ENCODE results near the gene WDR70. TPM values are rescaled to one million over a fixed set of nuclear protein-coding genes. Genes with fewer than 3 reads are reported as not detected.
"Not testable (repeated sequence)": the region's sequence is repeated elsewhere in the genome, so short reads cannot be mapped to it uniquely, and the experiment has no call there.

The WDR70 gene
- total RNA-seq, result 32.7 and 36.8 TPM in 2 replicates

GRCh38 chr5:37379100-37379628 is at the start of gene WDR70:
Gene WDR70, plus strand, starts transcription at chr5:37379318. Its CDS starts 50 bp downstream, at chr5:37379368.
- intact Hi-C loops (cut with micrococcal nuclease), result loop anchor here (1.0 to 2.0 kb wide), 2 partner anchors 8 to 342 kb away; partner anchors contain the start of gene NUP155

- intact Hi-C loops (cut with micrococcal nuclease), result not testable (repeated sequence)
These were observed 44.4 kb upstream of the WDR70 start for GRCh38 chr5:37334754-37335153.

DNA sequence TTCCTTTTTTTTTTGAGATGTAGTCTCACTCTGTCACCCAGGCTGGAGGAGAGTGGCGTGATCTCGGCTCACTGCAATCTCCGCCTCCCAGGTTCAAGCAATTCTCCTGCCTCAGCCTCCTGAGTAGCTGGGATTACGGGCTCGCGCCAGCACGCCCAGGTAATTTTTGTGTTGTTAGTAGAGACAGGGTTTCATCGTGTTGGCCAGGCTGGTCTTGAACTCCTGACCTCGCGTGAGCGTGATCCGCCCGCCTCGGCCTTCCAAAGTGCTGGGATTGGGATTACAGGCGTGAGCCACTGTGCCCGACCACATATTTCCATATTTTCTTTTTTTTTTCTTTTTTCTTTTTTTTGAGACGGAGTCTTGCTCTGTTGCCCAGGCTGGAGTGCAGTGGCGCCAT is 36.4 kb upstream of the WDR70 start:
- intact Hi-C loops (cut with micrococcal nuclease), result not testable (repeated sequence)

DNA sequence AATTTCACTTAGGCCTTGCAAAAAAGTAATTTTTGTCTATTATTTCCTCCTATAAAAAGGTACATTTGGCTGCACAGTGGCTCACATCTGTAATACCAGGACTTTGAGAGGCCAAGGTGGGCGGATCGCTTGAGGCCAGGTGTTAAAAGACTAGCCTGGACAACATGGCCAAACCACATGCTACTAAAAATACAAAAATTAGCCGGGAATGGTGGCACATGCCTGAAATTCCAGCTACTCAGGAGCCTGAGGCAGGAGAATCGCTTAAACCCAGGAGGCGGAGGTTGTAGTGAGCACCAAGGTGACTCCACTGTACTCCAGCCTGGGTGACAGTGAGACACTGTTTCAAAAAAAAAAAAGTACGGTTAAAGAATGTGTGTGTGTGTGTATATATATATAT is 24.0 kb upstream of the WDR70 start:
- intact Hi-C loops (cut with micrococcal nuclease), result no loop called here

- intact Hi-C loops (cut with micrococcal nuclease), result loop anchor here (5.0 kb wide), 5 partner anchors 173 to 1702 kb away; partner anchors contain the start of genes LMBRD2, NADK2, RICTOR and SKP2
These were observed 8.6 kb upstream of the WDR70 start for GRCh38 chr5:37370550-37370863.

DNA sequence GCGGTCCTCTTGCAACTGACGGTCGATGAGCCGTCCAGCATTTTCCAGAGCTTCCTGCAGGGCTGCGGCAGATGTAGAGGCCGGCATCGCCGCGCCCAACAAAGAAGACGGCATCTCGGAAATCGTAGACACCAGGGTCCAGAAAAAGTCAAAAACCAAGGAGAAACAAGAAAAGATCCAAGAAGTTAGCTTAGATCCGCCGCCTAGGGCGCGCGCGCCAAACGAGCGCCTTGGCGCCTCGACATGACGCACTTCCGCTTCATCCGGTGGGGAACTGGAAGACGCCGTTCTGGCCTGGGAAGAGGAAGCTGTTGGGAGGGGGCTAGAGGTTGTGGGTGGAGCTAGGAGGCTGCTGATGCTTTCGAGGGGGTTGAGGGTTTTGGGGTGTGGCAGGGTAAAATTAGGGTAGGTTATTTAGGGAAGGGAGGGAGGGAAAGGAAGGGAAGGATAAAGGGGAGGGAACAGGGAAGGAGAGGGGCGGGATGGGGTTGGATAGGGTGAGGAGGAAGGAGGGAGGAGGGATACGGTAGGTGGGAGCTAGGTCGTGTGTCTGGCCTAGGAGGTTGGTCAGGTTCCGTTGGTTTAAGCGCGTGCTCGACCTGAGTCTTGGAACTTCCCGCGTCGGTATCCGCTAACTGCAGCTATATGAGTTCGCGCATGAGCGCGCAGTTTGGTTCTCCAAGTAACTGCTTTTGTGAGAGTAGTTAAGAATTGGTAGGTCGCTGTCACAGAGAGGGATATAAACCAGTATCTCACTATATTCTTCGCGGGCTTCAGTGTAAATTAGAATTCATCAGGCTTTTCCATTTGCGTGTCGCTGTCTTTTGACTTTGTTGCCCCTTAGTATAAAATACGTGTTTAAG is 8.0 kb upstream of the WDR70 start, which contains the start of gene NUP155:
NUP155 (minus strand) TSS at position 243 of the 863 bp plus-strand sequence; CDS start at position 114, 129 bp downstream.
- intact Hi-C loops (cut with micrococcal nuclease), result loop anchor here (1.0 to 5.0 kb wide), 7 partner anchors 8 to 1701 kb away; partner anchors contain the start of genes LMBRD2, NADK2, RICTOR and SKP2

- intact Hi-C loops (cut with micrococcal nuclease), result no loop called here
These were observed 4.0 kb upstream of the WDR70 start for GRCh38 chr5:37375091-37375490.

DNA sequence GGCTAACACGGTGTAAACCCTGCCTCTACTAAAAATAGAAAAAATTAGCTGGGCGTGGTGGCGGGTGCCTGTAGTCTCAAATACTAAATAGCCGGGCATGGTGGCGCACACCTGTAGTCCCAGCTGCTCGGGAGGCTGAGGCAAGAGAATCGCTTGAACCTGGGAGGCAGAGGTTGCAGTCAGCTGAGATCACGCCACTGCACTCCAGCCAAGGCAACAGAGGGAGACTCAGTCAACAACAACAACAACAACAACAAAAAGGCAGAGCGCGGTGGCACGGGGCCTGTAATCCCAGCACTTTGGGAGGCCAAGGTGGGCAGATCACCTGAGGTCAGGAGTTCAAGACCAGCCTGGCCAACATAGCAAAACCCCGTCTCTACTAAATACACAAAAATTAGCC is 1.1 kb upstream of the WDR70 start:
- intact Hi-C loops (cut with micrococcal nuclease), result loop anchor here (2.0 kb wide), 1 partner anchor 343 kb away; no protein-coding TSS in a partner anchor

DNA sequence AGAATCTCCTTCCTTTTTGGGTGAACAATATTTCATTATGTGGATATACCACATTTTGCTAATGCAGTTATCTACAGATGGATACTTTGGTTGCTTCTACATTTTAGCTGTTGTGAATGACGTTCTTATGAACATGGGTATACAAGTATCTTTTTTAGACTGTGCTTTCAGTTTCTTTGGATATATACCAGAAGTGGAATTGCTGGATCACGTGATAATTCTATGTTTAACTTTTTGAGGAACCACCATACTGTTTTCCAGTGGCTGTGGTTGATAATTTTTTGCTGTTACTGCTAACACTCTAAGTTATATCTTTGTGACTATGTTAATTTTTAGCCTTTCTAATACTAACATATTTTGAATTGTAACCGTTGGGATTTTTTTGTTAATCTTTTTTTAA is 12.5 kb downstream of the WDR70 start:
- intact Hi-C loops (cut with micrococcal nuclease), result no loop called here

GRCh38 chr5:37396352-37396751 is 17.2 kb downstream of the WDR70 start:
- intact Hi-C loops (cut with micrococcal nuclease), result no loop called here

- intact Hi-C loops (cut with micrococcal nuclease), result no loop called here
These were observed 21.4 kb downstream of the WDR70 start for GRCh38 chr5:37400501-37400900.

GRCh38 chr5:37412515-37412914 is 33.4 kb downstream of the WDR70 start:
- intact Hi-C loops (cut with micrococcal nuclease), result loop anchor here (5.0 kb wide), 1 partner anchor 425 kb away; no protein-coding TSS in a partner anchor

DNA sequence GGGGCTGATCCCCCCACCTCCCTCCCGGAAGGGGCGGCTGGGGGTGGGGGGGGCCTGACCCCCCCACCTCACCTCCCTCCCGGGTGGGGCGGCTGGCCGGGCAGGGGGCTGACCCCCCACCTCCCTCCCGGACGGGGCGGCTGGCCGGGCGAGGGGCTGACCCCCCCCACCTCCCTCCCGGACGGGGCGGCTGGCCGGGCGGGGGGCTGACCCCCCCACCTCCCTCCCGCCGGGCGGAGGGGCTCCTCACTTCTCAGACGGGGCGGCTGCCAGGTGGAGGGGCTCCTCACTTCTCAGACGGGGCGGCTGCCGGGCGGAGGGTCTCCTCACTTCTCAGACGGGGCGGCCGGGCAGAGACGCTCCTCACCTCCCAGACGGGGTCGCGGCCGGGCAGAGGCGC is 36.3 kb downstream of the WDR70 start:
- intact Hi-C loops (cut with micrococcal nuclease), result not testable (repeated sequence)

- intact Hi-C loops (cut with micrococcal nuclease), result no loop called here
These were observed 38.2 kb downstream of the WDR70 start for GRCh38 chr5:37417347-37417746.

DNA sequence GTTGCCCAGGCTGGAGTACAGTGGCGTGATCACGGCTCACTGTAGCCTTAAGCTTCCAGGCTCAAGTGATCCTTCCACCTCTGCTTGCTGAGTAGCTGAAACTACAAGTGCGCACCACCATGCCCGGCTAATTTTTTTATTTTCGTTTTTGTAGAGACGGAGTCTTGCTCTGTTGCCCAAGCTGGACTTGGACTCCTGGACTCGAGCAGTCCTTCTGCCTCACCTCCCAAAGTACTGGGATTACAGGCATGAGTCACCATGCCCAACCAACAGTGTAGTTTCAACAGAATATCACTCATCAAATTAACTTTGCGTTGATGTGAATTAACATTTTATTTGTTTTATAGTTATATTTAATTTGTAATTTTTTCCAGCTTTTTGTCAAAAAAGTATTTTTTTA is 45.3 kb downstream of the WDR70 start:
- intact Hi-C loops (cut with micrococcal nuclease), result no loop called here

DNA sequence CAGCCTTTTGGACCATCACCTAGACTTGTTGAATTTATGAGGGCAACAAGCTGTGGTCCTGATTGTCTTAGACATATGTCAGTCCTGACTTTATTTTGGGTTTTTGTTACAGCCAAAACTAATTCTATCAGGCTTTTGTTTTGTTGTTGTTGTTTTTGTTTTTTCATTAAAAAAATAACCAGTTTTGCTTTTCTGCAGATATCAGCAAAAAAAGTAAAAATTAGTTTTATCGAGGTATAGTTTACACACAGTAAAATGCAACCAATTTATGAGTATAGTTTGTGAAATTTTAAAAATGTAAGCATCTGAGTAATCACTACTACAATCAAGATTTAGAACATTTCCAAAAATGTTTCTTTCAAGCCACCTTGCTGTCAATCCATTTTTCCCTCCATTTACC is 48.9 kb downstream of the WDR70 start:
- intact Hi-C loops (cut with micrococcal nuclease), result no loop called here

DNA sequence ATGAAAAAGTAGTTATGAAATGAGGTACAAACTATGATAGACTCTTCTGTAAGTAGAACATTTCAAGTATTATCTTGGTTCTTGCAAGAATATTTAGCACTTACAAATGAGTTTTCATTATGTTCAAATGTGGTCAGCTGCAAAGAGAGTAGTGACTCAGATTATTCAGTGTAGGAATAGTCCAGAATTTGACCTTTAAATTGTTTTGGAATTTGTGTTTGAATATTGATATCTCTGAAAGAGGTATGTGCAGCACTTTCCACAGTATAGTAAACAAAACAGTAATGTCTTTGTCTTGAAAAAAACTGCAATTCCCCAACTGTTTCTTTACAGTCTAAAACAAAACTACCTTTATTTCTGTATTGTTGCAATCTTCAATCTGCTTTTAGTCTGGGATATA is 56.1 kb downstream of the WDR70 start:
- intact Hi-C loops (cut with micrococcal nuclease), result no loop called here

DNA sequence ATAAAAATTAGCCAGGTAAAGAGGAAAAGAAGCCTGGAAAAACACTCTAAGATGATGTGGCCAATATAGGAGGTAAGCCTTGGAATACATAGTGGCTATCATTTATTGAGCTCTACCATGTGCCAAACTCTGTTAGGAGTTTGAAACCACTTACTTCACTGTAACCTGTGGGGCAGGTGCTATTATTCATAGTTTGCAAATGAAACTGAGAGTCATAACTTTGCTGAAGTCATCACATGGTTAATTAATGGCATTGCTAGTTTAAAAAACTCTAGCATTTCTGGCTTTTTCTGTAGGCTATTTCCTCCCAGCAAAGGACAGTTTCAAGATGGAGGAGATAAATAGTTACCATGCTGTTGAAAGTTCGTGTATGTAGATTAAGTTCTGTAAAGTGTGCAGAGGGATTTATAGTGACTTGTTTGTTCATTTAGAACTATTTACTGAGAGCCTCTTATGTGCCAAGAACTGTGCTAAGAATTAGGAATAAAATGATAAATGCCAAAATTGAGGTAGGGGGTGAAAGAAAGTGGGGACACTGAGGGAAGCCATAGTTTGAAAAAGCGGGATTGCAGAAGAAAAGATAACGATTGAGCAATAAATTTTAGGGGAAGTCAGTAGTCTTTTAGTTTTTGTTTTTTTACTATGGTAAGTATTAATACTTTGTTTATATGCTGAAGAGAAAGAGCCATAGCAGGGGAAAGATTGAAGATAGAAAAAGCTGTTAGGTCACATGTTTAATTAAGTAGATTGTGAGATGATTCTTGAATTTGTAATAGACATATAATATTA is 57.2 kb downstream of the WDR70 start:
- intact Hi-C loops (cut with micrococcal nuclease), result no loop called here

DNA sequence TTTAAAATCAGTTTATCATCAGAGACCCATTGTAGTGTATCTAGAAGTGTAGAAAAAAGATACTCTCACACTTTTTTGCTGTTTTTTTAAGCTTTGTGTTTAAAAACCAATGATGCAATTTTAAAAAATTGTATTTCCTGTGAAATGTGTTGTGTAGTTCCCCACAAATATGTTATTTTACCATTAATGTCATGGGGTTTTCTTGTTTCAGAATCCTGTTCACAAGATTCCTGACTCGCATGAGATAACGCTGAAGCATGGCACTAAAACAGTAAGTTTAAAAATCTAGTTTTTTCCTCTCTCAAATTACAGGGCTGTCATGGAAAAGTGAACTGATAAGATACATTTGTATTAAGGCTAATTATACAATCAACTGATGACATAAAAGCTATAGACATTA is 58.6 kb downstream of the WDR70 start:
- intact Hi-C loops (cut with micrococcal nuclease), result no loop called here

DNA sequence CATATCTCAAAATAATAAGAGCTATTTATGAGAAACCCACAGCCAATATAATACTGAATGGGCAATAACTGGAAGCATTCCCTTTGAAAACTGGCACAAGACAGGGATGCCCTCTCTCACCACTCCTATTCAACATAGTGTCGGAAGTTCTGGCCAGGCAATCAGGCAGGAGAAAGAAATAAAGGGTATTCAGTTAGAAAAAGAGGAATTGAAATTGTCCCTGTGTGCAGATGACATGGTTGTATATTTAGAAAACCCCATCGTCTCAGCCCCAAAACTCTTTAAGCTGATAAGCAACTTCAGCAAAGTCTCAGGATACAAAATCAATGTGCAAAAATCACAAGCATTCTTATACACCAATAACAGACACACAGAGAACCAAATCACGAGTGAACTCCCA is 66.7 kb downstream of the WDR70 start:
- intact Hi-C loops (cut with micrococcal nuclease), result not testable (repeated sequence)

- intact Hi-C loops (cut with micrococcal nuclease), result no loop called here
These were observed 69.8 kb downstream of the WDR70 start for GRCh38 chr5:37448941-37449340.

DNA sequence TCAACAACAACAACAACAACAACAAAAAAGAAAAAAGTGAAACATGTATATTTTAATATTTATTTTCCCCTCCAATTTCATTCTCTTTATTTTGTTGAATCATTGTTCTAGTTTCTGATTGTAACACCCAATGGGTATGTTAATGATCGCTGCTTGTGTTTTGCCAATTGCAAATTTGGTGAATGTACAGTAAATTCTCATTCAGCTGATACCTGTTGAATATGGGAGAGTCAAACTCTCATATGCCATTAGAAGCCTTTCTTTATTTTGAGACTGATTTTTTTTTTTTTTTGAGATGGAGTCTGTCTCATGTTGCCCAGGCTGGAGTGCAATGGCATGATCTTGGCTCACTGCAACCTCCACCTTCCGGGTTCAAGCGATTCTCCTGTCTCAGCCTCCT is 72.9 kb downstream of the WDR70 start:
- intact Hi-C loops (cut with micrococcal nuclease), result not testable (repeated sequence)
